ENCODE results near the gene KIF16B.

DNA sequence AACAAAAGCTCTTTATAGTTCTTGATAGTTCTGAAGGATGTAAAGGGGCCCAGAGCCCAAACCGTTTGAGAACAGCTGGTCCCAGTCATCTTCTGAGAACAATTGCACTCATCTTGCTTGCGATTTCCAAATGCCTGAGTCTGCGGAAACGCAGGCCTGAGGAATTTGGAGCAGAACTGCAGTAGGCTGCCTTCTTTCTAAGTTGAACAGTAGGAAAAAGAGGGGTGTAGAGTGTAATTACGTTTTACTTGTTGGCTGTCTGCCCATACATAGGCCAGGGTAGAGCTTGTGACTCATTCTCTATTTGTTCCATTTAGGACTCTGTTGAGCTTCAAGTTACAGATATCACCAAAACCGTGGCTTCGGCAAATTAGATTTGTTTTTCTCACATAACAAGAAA is 42.0 kb upstream of the KIF16B start:
- TF ChIP-seq NR3C1 (CRISPR knock-in tag; conservative IDR thresholded peaks at IDR 0.05; ENCODE audit: low read depth) (no peak), EMX1 (CRISPR knock-in tag; IDR thresholded peaks at IDR 0.05) (no peak), E2F4 (CRISPR knock-in tag; IDR thresholded peaks at IDR 0.05; ENCODE audit: borderline replicate concordance, low read depth) (no peak), HMGXB4 (CRISPR knock-in tag; IDR thresholded peaks at IDR 0.05) (no peak), HMGA2 (CRISPR knock-in tag; IDR thresholded peaks at IDR 0.05) (no peak), NFYB (CRISPR knock-in tag; conservative IDR thresholded peaks at IDR 0.05; ENCODE audit: low read depth) (no peak), TEAD4 (CRISPR knock-in tag; IDR thresholded peaks at IDR 0.05) (no peak)
- TF ChIP-seq, protein P1, sequence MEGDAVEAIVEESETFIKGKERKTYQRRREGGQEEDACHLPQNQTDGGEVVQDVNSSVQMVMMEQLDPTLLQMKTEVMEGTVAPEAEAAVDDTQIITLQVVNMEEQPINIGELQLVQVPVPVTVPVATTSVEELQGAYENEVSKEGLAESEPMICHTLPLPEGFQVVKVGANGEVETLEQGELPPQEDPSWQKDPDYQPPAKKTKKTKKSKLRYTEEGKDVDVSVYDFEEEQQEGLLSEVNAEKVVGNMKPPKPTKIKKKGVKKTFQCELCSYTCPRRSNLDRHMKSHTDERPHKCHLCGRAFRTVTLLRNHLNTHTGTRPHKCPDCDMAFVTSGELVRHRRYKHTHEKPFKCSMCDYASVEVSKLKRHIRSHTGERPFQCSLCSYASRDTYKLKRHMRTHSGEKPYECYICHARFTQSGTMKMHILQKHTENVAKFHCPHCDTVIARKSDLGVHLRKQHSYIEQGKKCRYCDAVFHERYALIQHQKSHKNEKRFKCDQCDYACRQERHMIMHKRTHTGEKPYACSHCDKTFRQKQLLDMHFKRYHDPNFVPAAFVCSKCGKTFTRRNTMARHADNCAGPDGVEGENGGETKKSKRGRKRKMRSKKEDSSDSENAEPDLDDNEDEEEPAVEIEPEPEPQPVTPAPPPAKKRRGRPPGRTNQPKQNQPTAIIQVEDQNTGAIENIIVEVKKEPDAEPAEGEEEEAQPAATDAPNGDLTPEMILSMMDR (IDR thresholded peaks at IDR 0.05), result no peak

All from WTC11 (cell line).